NCI-H187 (cell line): ENCODE results near the gene TPPP2.

Source experiments
- DNase-seq, 2 experiments: peaks; one replicate each; lab custom pipeline; 2025; lab: John Stamatoyannopoulos, UW

TPPP2 gene

DNA sequence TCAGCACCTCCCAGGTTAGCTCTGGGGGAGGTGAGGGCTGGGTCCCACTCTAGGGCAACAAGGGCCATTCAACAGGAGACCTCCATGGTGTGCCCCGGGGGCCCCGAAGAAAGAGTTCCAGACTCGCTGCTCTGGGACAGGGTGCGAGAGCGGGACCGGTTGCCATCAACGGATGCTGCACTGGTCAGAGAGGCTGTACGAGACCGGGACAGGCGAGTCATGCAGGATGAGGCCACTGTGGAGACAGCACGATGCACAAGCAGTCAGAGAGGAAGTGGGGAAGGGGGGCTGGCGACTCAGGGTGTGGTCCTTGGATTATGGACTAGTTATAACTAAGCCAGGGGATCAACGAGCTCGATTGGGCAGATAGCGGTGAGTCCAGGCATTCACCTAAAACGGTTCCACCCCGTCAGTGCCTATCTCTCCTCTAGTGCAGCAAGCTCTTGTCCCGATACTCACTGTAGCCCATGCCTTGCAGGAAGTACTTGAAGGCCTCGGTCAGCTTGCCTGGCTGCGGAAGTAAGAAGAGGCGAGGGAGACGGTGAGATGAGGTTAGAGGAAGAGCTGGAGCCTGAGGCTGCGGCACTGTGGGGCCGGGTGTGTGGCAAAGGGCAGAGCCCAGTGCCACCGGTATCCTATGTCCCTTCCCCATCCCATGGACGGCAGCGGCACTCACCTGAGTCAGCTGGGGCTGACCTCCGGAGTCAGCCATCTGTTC, 12.3 kb upstream of the TPPP2 start:
- no peak for DNase-seq

DNA sequence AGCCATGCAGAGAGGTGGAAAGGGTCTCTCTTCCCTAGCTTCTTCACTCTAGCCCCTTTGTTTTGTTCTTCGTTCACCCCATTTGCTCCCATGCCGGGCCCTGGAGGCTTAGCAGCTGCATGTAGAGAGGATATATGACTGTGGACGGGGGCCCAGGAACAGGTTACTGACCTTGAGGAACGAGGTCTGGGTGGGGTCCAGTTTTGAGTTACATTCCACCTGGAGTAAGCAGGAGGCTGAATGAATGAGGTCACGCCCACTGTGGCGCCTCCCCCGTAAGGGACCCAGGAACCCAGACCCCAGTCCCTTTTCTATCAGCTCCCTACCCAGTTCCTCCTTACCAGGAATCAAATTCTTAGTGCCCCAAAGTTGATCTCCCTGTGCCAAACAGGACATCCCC, 11.7 kb upstream of the TPPP2 start:
- DNase-seq: no peak

DNA sequence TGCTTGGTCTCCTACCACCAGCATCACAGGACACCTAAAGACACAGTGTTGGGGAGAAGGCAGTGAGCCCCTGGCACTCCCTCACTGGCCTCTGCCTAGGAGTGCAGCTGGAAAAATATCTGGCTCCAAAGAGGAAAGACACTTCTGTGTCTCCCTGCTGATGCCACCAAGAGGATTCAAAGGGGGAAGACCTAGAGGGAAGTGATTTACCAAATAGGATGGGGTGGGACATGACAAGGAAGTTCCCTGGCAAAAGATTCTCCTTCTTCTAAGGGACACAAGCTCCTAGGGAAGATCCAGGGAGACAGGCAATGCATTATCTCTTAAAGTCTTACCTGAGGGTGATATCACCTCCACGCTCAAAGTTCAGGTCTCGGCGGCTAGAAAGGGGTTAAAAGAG, 11.2 kb upstream of the TPPP2 start:
- DNase-seq: no peak

DNA sequence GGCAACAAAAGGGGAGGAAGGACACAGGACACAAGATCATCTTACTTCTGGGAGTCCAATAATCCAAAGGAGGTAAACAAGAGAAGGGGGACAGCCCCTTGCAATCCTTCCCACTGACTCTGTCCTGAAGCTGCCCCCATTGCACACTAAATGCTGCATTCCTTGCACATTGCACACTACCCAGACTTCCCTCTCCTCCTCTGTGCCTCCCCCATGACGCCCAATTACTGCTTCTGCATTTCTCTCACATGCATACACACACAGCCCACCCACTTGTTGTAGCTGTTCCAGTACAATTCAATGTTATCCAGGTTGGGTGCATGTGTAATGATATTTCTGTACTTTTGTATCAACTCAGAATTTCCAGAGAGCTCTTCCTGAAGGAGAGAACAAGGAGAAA, 10.7 kb upstream of the TPPP2 start:
- DNase-seq: no peak

DNA sequence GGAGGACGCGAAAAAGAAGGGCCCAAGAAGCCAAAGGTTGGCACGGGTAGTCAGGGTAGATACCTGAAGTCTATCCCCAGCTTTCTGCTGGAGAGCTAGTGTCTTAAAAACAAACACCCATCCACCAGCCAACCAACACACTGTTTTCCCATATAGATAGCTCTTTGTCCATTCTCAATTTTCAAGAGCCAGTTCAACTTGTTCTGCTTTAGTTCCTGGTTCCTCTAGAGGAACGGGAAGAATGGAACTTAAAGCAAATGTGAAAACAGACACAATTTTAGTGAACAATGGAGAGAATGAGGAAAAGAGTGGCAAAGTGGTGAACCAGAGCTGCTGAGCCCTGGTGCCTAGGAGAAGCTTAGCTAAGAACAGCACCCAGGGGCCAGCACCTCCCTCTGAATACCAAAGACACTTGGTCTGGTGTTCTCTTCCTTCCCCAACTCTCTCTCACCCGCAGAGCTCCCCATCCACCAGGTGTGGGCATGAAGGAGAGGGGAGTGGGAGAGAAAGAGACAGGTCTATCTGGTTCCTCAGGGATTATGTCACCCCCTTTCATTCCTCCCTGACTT, 9.0 kb upstream of the TPPP2 start:
- DNase-seq: no peak

DNA sequence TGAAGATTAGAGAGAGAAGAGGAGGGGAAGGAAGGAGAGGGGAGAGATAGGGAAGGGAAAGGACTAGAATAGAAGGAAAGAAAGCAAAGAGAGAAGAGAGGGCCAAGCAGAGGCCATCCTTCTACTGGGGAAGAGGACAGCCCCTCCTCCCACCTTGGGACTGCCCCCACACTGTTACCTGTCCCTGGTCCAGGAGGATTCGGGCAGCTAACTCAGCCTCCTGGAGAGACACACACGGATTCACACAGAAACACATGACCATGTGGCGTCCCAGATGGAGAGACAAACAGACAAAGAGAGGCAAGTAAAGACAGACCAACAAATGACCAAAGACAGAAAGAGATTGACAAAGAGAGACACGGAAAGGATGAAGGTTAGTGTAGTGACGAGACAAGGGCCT, 7.3 kb upstream of the TPPP2 start:
- DNase-seq: no peak

DNA sequence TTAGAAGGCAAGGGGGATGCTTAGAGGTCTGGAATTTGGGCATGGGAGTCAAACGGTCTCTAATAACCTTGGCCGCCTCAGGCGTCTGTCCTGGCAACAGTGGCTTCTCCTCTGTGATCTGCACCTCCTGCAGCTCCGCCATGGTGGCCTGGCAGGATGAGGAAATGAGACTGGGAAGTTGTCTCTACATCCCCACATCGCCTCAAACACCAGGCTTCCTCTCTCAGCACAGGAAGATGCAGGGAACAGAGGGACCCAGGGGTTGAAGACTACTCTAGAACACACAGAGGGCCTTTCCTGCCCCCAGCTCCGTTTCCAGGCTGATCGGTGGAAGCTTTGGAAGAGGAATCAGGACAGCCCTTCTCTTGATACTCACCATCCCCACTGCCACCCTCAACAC, 6.8 kb upstream of the TPPP2 start:
- no peak for DNase-seq

DNA sequence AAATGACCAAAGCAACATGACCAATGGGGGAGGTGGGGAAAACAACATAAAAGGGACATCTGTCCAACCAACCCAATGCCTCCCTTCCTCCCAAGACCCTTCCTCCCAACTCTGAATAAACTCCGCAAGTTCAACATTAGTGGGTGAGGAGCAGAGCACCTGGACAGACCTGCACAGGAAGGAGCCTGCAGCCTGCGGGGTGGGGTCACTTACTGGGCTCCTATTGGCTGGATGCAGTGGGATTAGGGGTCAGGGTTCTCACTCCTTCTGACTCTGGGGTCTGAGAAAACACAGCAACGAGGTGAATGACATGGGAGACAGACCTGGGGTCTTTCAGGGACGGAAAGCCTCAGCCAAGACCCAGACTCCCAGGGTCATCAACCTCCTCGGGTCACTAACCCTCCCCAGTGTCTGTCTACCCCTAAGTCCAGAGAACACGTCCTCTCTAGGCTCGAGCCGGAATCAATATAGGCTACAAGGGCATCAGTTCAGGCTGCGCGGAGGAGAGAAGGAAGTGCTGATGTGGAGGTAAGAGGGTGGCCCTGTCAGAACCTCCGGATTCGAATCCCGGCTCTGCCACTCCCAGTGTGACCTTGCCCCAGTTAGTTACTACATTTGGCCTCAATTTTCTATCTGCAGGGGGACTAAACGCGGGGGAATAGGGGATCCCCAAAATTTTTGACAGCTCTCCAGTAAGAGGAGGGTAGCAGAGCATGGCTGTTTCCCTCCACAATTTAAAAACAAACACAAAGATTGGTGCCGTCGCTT, 6.0 kb upstream of the TPPP2 start:
- DNase-seq: no peak

DNA sequence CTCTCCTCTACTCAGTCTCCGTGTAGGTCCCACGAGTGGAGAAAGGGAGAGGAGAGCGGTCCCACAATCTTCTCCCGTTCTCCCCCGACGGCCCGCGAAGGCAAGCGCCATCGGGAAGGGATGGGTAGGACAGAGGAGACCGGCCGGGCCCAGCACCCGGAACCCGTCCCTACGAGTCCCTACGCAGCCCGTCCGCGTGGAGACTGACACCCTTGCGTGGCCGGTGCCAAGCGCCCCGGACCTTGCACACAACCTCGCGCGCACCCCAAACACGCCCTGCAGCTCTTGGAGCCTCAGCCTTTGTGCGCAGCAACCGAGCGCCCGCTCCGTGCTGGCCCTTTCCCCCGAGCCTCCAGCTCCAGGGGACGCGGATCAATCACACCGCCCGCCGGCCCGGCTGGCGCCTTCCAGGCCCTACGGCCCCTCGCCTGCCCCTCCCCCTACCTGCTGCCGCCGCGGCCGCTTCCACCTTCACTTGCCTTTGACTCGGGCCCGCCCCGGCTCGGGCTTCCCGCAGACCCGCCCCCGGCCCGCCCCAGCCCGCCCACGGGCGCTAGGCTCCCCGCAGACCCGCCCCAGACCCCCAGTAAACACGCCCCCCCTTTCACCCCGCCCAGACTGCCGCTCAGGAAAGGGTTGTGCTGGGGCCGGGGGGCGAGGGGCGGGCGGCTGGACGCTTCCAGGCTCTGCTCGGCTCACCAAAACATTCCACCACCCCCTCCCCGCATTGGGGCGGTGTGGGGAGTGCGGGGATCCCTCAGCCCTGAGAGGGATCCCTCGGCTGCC, 5.2 kb upstream of the TPPP2 start, which contains the start of gene NDRG2:
Gene NDRG2 (minus strand): TSS at position 477 of the 786 bp plus-strand sequence. CDS start 1,746 bp downstream, outside the sequence.
- DNase-seq: peak; percentile 13 to 37

DNA sequence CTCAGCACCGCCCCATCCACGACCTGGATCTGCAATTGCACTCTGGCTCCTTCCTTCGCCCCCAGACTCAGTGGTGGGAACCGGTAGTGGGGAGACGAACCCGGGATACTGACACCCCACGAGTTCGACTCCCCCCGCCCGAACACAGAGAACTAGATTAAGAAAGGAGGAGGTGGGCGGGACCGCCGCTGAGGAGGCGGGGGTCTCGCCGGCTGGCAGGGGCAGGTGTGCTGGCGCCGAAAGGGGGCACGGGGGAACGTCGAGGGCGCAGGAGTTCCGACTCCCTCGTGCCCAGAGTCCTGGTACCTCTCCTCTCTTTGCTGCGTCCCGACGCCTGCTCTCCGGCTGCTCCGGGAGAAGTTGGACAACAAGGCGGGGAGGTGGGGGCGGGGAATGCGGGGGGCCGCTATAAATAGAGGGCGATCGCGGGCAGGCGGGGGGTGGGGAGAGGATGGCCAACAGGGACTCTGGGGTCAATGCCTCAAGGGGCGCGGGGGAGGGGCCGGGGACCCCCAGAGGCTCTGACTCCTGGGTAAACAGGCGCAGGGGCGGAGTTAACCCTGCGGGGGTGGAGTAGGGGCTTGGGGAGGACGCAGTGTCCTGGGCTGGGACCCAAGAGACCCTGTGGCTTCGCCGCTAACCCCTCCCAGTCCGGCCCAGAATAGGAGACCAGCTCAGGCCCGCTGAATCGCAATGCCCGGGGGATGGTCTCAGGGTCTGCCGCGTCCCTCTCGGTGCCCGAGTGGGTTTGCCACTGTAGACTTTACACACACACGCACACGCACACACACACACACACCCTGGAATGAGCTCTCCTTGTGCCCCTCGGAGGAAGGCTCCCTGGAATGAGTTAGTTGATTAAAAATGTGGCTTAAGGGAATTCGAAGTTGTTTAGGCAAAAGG, 4.4 kb upstream of the TPPP2 start:
- DNase-seq: no peak

DNA sequence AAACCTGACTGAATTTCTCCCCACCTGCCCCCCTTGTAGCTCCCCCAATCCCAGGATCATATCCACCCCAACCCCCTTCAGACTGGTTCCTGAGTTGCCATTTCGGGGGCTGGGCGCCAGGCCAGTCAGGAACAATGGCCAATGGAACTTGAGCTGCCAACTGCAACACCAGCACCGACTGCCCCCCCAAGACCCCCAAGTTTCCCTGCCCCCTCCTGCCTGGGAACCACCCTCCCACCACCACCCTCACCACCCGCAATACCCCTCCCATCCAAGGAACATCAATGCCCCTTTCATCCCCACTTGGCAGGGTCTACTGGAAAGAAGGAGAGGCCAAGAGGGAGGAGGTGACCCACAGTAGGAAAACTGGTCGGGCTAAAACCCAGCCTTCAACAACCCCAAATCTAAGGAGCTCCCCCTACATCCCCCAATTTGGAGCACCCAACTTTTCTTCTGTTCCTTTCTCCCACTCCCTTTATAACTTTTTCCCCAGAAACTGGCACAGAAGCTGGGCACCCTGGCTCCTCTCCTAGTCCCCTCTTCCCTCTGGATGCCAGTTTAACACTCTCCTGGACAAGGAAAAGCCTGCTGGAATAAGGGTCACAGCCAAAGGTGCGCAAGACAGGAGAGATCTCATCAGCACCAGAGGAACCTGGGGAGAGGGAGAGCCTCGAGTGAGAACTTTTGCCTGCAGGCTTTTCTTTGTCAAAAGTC, 3.6 kb upstream of the TPPP2 start:
- DNase-seq: no peak

DNA sequence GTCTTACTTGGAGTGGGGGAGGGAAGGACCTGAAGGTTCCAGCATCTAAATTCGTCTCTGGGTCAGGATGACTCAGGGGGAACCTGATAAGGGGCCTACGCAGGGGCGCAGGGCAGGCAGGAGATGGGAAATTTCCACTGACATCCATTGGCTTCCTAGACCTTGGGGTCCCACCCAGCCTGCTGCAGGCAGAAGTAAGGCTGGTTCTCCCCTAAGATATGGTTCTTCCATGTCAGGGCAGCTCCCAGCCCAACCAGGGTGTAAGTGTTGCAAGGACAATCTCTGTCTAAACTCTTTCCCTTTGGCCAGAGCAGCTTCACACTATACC, 3.1 kb upstream of the TPPP2 start:
- DNase-seq: no peak

DNA sequence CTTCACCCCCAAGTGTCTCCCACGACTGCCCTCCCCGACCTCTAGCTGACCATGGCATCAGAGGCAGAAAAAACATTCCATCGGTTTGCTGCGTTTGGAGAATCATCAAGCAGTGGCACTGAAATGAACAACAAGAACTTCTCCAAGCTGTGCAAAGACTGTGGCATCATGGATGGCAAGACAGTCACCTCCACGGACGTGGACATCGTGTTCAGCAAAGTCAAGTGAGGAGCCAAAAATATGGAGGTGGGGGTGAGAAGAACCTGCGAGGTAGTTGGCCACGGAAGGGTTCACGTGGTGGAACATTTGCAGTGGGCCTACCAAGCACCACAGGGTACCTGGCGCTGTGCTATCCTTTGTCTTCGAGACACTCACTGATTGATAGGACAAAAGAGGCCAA, 514 bp downstream of the TPPP2 start:
- DNase-seq: no peak

DNA sequence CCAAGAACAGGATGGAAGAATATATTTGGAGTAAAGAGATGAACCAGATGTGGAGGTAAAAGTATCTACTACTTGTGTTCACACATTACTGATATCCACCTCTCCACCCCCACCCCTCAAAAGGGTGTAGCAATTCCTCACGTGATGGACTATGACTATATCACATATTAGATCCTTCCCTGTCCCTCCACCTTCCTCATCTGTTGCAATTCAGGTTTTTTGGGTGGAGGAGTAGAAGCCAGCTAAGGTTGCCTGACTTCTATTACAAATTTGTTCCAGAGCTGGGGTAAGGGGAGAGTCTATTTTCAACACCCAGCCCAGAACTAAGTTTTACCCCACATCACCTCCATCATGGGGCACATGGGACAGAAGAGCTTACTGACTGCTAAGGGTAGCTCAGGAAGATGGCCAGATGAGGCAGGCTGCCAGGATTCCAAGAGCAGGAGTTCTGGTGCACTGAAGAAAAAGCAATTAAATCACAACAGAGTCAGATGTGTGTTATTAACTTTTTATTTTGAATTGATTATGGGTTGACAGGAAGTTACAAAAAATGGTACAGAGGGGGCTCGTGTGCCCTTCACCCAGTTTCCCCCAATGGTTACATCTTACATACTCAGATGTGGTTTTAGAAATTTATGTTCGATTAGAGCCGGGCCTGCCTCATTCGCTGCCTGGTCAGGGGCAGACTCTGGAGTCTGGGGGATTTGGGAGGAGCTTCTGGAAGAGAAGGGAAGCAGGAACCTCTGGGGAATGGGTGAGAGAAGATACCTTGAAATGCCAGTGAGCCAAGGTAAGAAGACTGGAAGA, 2.5 kb downstream of the TPPP2 start:
- no peak for DNase-seq

DNA sequence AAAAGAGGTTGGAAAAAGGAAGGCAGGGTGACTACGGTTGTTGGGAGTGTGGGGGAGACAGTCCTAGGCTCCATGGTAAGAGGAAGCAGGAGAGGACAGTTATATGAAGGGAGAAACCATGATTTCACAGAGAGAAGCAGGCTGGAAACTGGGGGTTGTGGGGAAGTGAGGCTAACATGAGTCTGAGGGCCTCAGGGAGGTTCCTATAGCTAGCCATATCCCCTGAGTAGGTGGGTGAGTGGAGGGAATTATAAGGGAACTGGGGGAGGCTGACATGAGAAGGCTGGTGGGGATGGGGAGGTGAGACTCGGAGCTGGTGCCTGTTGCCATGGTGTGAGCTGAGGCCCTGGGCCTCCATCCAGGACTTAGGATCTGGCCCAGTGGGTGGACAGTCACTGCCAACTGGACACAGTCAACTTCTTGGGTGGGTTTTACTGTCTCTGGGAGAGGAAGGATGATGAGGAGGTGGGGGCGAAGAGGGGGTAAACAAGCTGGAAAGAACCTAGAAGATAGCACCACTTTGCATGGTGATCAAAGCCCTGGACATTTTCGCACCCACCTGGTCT, 3.2 kb downstream of the TPPP2 start:
- DNase-seq: no peak

DNA sequence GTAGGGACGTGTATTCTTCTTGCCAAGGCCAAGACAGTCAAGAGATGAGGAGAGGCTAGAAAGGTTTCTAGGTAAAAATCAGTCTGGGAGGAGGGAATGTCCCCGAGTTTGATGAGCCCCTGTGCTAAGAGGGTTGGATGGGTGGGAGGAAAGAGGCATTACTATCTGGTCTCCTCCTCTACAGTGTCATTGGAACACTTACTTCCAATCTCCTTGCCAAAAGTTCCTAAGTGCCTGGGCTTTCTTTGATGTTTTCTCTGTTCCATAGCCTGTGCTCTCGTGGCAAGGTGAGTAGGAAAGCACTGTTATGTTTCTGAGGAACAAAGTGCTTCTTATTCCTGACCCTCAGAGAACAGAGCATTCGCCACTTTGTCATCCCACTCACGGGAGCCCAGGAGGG, 4.7 kb downstream of the TPPP2 start, which contains the start of gene RNASE13:
Gene RNASE13 (minus strand): TSS at position 101 of the 400 bp plus-strand sequence. CDS start 519 bp downstream, outside the sequence.
- no peak for DNase-seq

DNA sequence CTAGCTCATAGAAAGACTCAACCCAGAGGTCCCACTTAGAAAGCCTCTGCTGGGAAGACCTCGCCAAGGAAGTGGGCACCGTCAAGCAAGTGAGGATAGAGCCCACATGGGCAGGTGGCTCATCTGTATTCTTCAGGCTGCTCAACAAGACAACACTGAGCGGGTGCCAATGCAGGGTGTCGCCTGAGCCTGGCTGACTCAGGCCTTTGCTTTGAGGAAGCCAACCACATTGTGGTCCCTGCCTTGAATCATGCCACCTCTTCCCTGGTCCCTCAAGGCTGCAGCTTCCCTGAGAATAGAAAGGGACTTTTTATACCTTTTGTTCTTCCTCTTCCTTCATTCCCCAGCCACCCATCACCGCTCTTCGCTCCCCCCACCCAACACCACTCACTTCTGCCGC, 6.7 kb downstream of the TPPP2 start:
- no peak for DNase-seq

DNA sequence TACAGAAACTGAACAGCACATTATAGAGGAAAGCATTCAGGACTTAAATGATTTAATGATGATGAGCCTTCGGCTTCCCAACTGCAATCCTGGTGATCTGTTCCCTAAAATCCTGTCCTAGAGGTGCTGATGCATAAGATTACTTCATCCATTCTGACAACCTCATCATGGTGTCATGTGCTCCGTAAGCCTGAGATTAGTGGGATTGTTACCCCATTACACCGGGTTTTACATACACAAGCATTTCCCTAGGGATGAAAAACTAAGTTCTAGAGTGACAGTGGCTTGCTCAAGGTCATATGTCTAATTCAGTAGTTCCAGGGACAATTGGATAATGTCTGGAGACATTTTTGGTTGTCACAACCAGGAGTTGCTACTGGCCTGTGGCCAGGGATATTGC, 7.1 kb downstream of the TPPP2 start:
- DNase-seq: no peak
